Erythroblast (primary cell): ENCODE data around the gene SLC39A7.

Source experiments
- GATA1 ChIP-seq: IDR thresholded peaks from 2 replicates; pipeline ENCODE4 v1.6.1; 2011; ENCODE audit warnings: low read depth, mild to moderate bottlenecking, control low read depth, low read length, moderate library complexity
- POLR2A ChIP-seq: IDR thresholded peaks from 2 replicates; pipeline ENCODE4 v1.6.1; 2011; ENCODE audit warnings: mild to moderate bottlenecking, low read length

DNA sequence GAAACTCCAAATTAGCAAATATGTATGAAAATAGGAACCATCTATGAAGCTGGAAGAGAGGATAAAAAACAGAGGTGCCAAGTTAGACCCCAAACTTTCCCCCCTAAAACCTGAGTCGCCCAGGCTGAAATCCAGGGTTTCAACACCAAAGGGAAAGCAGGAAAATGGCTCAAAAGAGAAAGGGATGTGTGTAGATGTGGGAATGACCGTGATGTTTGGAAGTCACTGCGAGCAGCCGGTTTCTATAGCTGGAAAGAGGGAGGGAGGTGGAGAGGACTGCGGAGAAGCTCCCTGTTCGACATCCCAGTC is 12.1 kb downstream of the SLC39A7 start:
- no peak for TF ChIP-seq POLR2A
- TF ChIP-seq GATA1, result no peak
